H1 (cell line): ENCODE results near the gene BRD9. TPM values are rescaled to one million over a fixed set of nuclear protein-coding genes. Genes with fewer than 3 reads are reported as not detected.
"Not testable (repeated sequence)": the region's sequence is repeated elsewhere in the genome, so short reads cannot be mapped to it uniquely, and the experiment has no call there.

Source experiments
- CTCF ChIA-PET: fragments of 300-600 bp; sonication (Branson Sonifier 250); formaldehyde crosslinking; loops from one replicate; lab custom pipeline; 2021; ENCODE audit not compliant: partially characterized antibody; lab: Charles Lee
- POLR2A ChIA-PET: fragments of 300-600 bp; sonication (Branson Sonifier 250); formaldehyde crosslinking; loops from one replicate; lab custom pipeline; 2021; ENCODE audit warnings: inconsistent platforms; ENCODE audit not compliant: partially characterized antibody; lab: Charles Lee
- DNase-seq, 2 experiments: peaks; one replicate each; pipeline versions ENCODE4 v3.0.0 to v3.0.0-alpha.2; 2010 to 2022; ENCODE audit warnings: low spot score in 2 of 2, low read depth in 1 of 2, mixed read lengths in 1 of 2
- FAIRE-seq: peaks from 2 replicates; lab custom pipeline; 2011; peaks lifted over from hg19 to GRCh38; lab: Jason Lieb, UNC
- H2AFZ ChIP-seq: 2 replicates; pipeline ENCODE4 v1.8.1; 2012; ENCODE audit warnings: low read length, inconsistent platforms
- H2AK5ac ChIP-seq: 2 replicates; pipeline ENCODE4 v1.6.1; 2013; ENCODE audit warnings: low read depth, low read length
- H2BK120ac ChIP-seq: replicated peaks from 2 replicates; pipeline ENCODE3; 2013; ENCODE audit warnings: low read depth, low read length, inconsistent platforms
- H2BK12ac ChIP-seq: 2 replicates; pipeline ENCODE4 v1.6.1; 2013; ENCODE audit warnings: low read depth, low read length
- H2BK15ac ChIP-seq: 2 replicates; pipeline ENCODE4 v1.6.1; 2013; ENCODE audit warnings: low read length
- H2BK20ac ChIP-seq: 2 replicates; pipeline ENCODE4 v1.6.1; 2013; ENCODE audit warnings: low read length
- H2BK5ac ChIP-seq: 2 replicates; pipeline ENCODE4 v1.6.1; 2013; ENCODE audit warnings: low read depth, low read length
- H3K14ac ChIP-seq: 2 replicates; pipeline ENCODE4 v1.6.1; 2013; ENCODE audit warnings: inconsistent platforms; ENCODE audit not compliant: insufficient read length
- H3K18ac ChIP-seq: 2 replicates; pipeline ENCODE4 v1.6.1; 2013; ENCODE audit warnings: low read length; ENCODE audit errors: extremely low read depth
- H3K23ac ChIP-seq: 2 replicates; pipeline ENCODE4 v1.6.1; 2013; ENCODE audit warnings: inconsistent platforms; ENCODE audit not compliant: insufficient read length
- H3K23me2 ChIP-seq: 2 replicates; pipeline ENCODE4 v1.6.1; 2013; ENCODE audit warnings: low read depth, low read length
- H3K27ac ChIP-seq: 2 replicates; pipeline ENCODE4 v1.6.1; 2011; ENCODE audit warnings: low read depth, low read length, inconsistent platforms
- H3K27me3 ChIP-seq, 4 experiments: replicated peaks in 1 of 4; 1 replicate in 1 of 4; 2 replicates in 3 of 4; pipeline versions ENCODE4 v1.6.1 to v1.8.1; 2011 to 2013; ENCODE audit warnings: low read length in 3 of 4, mild to moderate bottlenecking in 3 of 4, inconsistent platforms in 2 of 4, mixed read lengths in 2 of 4, moderate library complexity in 1 of 4; ENCODE audit not compliant: control insufficient read depth in 3 of 4, insufficient read depth in 3 of 4; ENCODE audit errors: extremely low read depth in 1 of 4
- H3K36me3 ChIP-seq, 4 experiments: 2 replicates each; pipeline versions ENCODE4 v1.6.1 to v1.8.1; 2011 to 2013; ENCODE audit warnings: mild to moderate bottlenecking in 4 of 4, low read length in 3 of 4, moderate library complexity in 2 of 4, control low read depth in 1 of 4, inconsistent platforms in 1 of 4; ENCODE audit not compliant: insufficient read depth in 4 of 4, control insufficient read depth in 2 of 4
- H3K4ac ChIP-seq: replicated peaks from 2 replicates; pipeline ENCODE3; 2013; ENCODE audit warnings: low read length, low read depth, mixed read lengths, inconsistent platforms; ENCODE audit not compliant: insufficient read length
- H3K4me1 ChIP-seq, 4 experiments: replicated peaks in 1 of 4; 1 replicate in 1 of 4; 2 replicates in 3 of 4; pipeline versions ENCODE4 v1.6.1 to v1.8.1; 2011 to 2013; ENCODE audit warnings: low read length in 3 of 4, inconsistent platforms in 2 of 4, mixed read lengths in 1 of 4; ENCODE audit not compliant: insufficient read depth in 4 of 4, control insufficient read depth in 3 of 4
- H3K4me2 ChIP-seq, 2 experiments: 2 replicates each; pipeline versions ENCODE4 v1.6.1 to v1.8.1; 2011 to 2013; ENCODE audit warnings: low read depth in 2 of 2, low read length in 2 of 2, control low read depth in 1 of 2, inconsistent platforms in 1 of 2, mild to moderate bottlenecking in 1 of 2; ENCODE audit not compliant: insufficient read depth in 1 of 2
- H3K4me3 ChIP-seq, 4 experiments: fragments of 200-600, 300-600 bp in 1 of 4; sonication (generic), shearing (Covaris generic), sonication (Bioruptor Twin) in 1 of 4; 2 replicates each; pipeline versions ENCODE4 v1.5.1 to v1.8.1; 2011 to 2016; ENCODE audit warnings: low read length in 4 of 4, low read depth in 3 of 4, control low read depth in 2 of 4, inconsistent platforms in 2 of 4, mild to moderate bottlenecking in 2 of 4, mixed read lengths in 1 of 4, moderate library complexity in 1 of 4; ENCODE audit not compliant: insufficient read depth in 2 of 4; ENCODE audit errors: extremely low read depth in 1 of 4
- H3K56ac ChIP-seq: replicated peaks from 2 replicates; pipeline ENCODE3; 2013; ENCODE audit warnings: low read depth, mild to moderate bottlenecking, mixed read lengths, low read length, inconsistent platforms; ENCODE audit not compliant: insufficient read length
- H3K79me1 ChIP-seq: 2 replicates; pipeline ENCODE4 v1.6.1; 2013; ENCODE audit warnings: low read depth, low read length, control low read depth
- H3K79me2 ChIP-seq, 2 experiments: 2 replicates each; pipeline versions ENCODE4 v1.6.1 to v1.8.1; 2012 to 2013; ENCODE audit warnings: low read length in 2 of 2, mild to moderate bottlenecking in 2 of 2, inconsistent platforms in 1 of 2; ENCODE audit not compliant: insufficient read depth in 2 of 2, control insufficient read depth in 1 of 2
- H3K9ac ChIP-seq, 4 experiments: replicated peaks in 1 of 4; 1 replicate in 1 of 4; 2 replicates in 3 of 4; pipeline versions ENCODE4 v1.6.1 to v1.8.1; 2011 to 2013; ENCODE audit warnings: low read depth in 3 of 4, low read length in 3 of 4, control low read depth in 2 of 4, mild to moderate bottlenecking in 2 of 4, moderate library complexity in 2 of 4, inconsistent platforms in 1 of 4; ENCODE audit errors: extremely low read depth in 1 of 4
- H3K9me3 ChIP-seq, 2 experiments: 2 replicates each; pipeline versions ENCODE4 v1.6.1 to v1.8.1; 2012 to 2013; ENCODE audit warnings: mild to moderate bottlenecking in 2 of 2, moderate library complexity in 2 of 2, control low read depth in 1 of 2, inconsistent platforms in 1 of 2, low read depth in 1 of 2, low read length in 1 of 2, mixed read lengths in 1 of 2; ENCODE audit not compliant: insufficient read depth in 2 of 2
- H4K20me1 ChIP-seq, 2 experiments: replicated peaks in 1 of 2; 2 replicates each; pipeline versions ENCODE3 to v1.8.1; 2011 to 2013; ENCODE audit warnings: inconsistent platforms in 2 of 2, low read length in 2 of 2, mild to moderate bottlenecking in 1 of 2; ENCODE audit not compliant: insufficient read depth in 2 of 2, control insufficient read depth in 1 of 2
- H4K5ac ChIP-seq: 2 replicates; pipeline ENCODE4 v1.6.1; 2013; ENCODE audit warnings: low read length, low read depth, mixed read lengths, inconsistent platforms; ENCODE audit not compliant: insufficient read length
- H4K8ac ChIP-seq: 2 replicates; pipeline ENCODE4 v1.8.0; 2013; ENCODE audit warnings: mild to moderate bottlenecking, moderate library complexity, low read length, inconsistent platforms; ENCODE audit not compliant: insufficient read depth; ENCODE audit errors: extremely low read depth
- H4K91ac ChIP-seq: replicated peaks from 2 replicates; pipeline ENCODE3; 2013; ENCODE audit warnings: low read length, mixed read lengths, inconsistent platforms; ENCODE audit not compliant: insufficient read length
- WGBS, 2 experiments: shearing (Covaris generic) in 1 of 2; methylation state at CpG; one replicate each; pipeline versions ENCODE4 v1.1.6 to v1.1.7; 2013 to 2015; ENCODE audit warnings: low lambda C conversion rate in 2 of 2, mixed read lengths in 2 of 2, inconsistent platforms in 1 of 2, low coverage in 1 of 2, missing lambda C conversion rate in 1 of 2; ENCODE audit not compliant: insufficient replicate concordance in 2 of 2, insufficient coverage in 1 of 2, insufficient read length in 1 of 2; ENCODE audit errors: extremely low coverage in 1 of 2, missing lambda C conversion rate in 1 of 2; 5-methylcytosine and 5-hydroxymethylcytosine counted together
- polyA plus RNA-seq, 7 experiments: library from polyadenylated mRNA; depleted of rRNA in 3 of 7; stranded (reverse) in 5 of 7; unstranded in 2 of 7; fragments of >200 nt in 5 of 7; fragments of 200-250 nt in 2 of 7; gene quantifications; 1 replicate in 5 of 7; 2 replicates in 1 of 7; 4 replicates in 1 of 7; pipeline versions ENCODE4 v1.2.1 to v1.2.3, GENCODE V29; 2011 to 2013; ENCODE audit warnings: missing spikeins in 2 of 7, mixed read lengths in 2 of 7
- total RNA-seq: library from RNA; stranded (reverse); fragmentation: NEBNext Ultra II Directional; extraction: Animal tissue kit (Norgen Biotek cat#: 25700); gene quantifications from 2 replicates; pipeline ENCODE4 v1.2.1, GENCODE V29; 2021

Gene BRD9
- total and polyA plus RNA-seq, 2 of the 8 experiments (the other 6 are each of a cell fraction or from before 2014, with no cell fraction given), result 9.3 to 49.4 TPM

- H3K4me3 ChIP-seq, H4K91ac ChIP-seq: not testable (repeated sequence)
Observed at GRCh38 chr5:840118-840973, 52.3 kb downstream of the BRD9 start.

More at GRCh38 chr5:840118-840973, 52.3 kb downstream of the BRD9 start:
- POLR2A ChIA-PET, H3K23ac ChIP-seq, H2BK5ac ChIP-seq, H4K8ac ChIP-seq, H3K4me1 ChIP-seq, H2BK12ac ChIP-seq, H3K18ac ChIP-seq, H3K79me1 ChIP-seq, CTCF ChIA-PET, H4K5ac ChIP-seq, H2BK120ac ChIP-seq, H2AFZ ChIP-seq, H3K9ac ChIP-seq, H3K27ac ChIP-seq, H3K27me3 ChIP-seq, FAIRE-seq, H4K20me1 ChIP-seq, H3K36me3 ChIP-seq, H3K9me3 ChIP-seq, H3K4me2 ChIP-seq, H3K56ac ChIP-seq, H3K79me2 ChIP-seq, H3K23me2 ChIP-seq, H2BK15ac ChIP-seq, H2BK20ac ChIP-seq, H3K4ac ChIP-seq, H3K14ac ChIP-seq: not testable (repeated sequence)
- H2AK5ac ChIP-seq, result 0 out of 2 replicates have a peak overlapping the region, but pooled peaks have one; percentile 1
- peak in 1 of 2 experiments; percentile 39 for DNase-seq
- 85% methylated on average over 21 of the region's 21 CpGs; no CpG with 5 or more reads in 1 of the 2 experiments for WGBS, 2 experiments
